K562 (cell line): ENCODE measurements around the gene CEP120. TPM values are rescaled to one million over a fixed set of nuclear protein-coding genes. Genes with fewer than 3 reads are reported as not detected.

ENCODE experiments used
- CC2D1A ChIP-seq: fragments of 450-650 bp; IDR thresholded peaks from 2 replicates; pipeline ENCODE4 v1.6.1; 2017; ENCODE audit warnings: mild to moderate bottlenecking
- CREB1 ChIP-seq, 2 experiments: sonication (generic) in 1 of 2; formaldehyde crosslinking in 1 of 2; IDR thresholded peaks; 2 replicates each; pipeline versions ENCODE4 v1.6.1 to v1.8.0; 2012 to 2022; ENCODE audit warnings: inconsistent platforms in 1 of 2, mild to moderate bottlenecking in 1 of 2, missing genetic modification reagents in 1 of 2, moderate library complexity in 1 of 2
- CREM ChIP-seq: IDR thresholded peaks from 2 replicates; pipeline ENCODE4 v1.6.1; 2014; ENCODE audit warnings: antibody characterized with exemption, low read depth
- CSDE1 ChIP-seq, 2 experiments: fragments of 450-650 bp; IDR thresholded peaks; 2 replicates each; pipeline ENCODE4 v1.6.1; 2016; ENCODE audit warnings: mild to moderate bottlenecking in 1 of 2
- DPF2 ChIP-seq: fragments of 450-650 bp; IDR thresholded peaks from 2 replicates; pipeline ENCODE4 v1.6.1; 2016
- EHMT2 ChIP-seq: fragments of 450-650 bp; IDR thresholded peaks from 2 replicates; pipeline ENCODE4 v1.6.1; 2018; ENCODE audit warnings: antibody characterized with exemption
- ELF2 ChIP-seq: fragments of 250-450 bp; sonication (Bioruptor Pico); IDR thresholded peaks from 2 replicates; pipeline ENCODE4 v1.5.0; 2021; ENCODE audit warnings: mild to moderate bottlenecking
- EP300 ChIP-seq: IDR thresholded peaks from 2 replicates; pipeline ENCODE4 v1.6.1; 2012; ENCODE audit warnings: low read length, improper control_type of control experiment
- FOSL1 ChIP-seq: fragments of 200-800 bp; sonication (Bioruptor generic); conservative IDR thresholded peaks from 2 replicates; pipeline ENCODE4 v1.6.1; 2016; ENCODE audit warnings: missing genetic modification characterization, missing compliant biosample characterization
- FOXA3 ChIP-seq, 2 experiments: fragments of 450-650 bp in 1 of 2; sonication (generic) in 1 of 2; formaldehyde crosslinking; IDR thresholded peaks in 1 of 2; conservative IDR thresholded peaks in 1 of 2; 2 replicates each; pipeline versions ENCODE4 v1.4.0 to v1.8.0; 2020 to 2022; ENCODE audit warnings: mild to moderate bottlenecking in 2 of 2, missing genetic modification reagents in 1 of 2
- FOXK2 ChIP-seq, 2 experiments: fragments of 450-650 bp; IDR thresholded peaks in 1 of 2; conservative IDR thresholded peaks in 1 of 2; 2 replicates each; pipeline ENCODE4 v1.6.1; 2016; ENCODE audit warnings: low read depth in 2 of 2, mild to moderate bottlenecking in 1 of 2
- FUS ChIP-seq: fragments of 200-400 bp; formaldehyde crosslinking; optimal IDR thresholded peaks from 2 replicates; pipeline ENCODE3; 2017; ENCODE audit warnings: low read depth, low read length
- HDAC3 ChIP-seq: fragments of 450-650 bp; IDR thresholded peaks from 2 replicates; pipeline ENCODE4 v1.6.1; 2018; ENCODE audit warnings: borderline replicate concordance, mild to moderate bottlenecking, moderate library complexity; ENCODE audit not compliant: partially characterized antibody
- ID3 ChIP-seq, 2 experiments: fragments of 250-450 bp in 1 of 2; fragments of 450-650 bp in 1 of 2; sonication (Bioruptor Pico) in 1 of 2; IDR thresholded peaks; 2 replicates each; pipeline versions ENCODE4 v1.6.1 to v1.8.0; 2016 to 2021; ENCODE audit warnings: mild to moderate bottlenecking in 2 of 2, moderate library complexity in 2 of 2, missing compliant biosample characterization in 1 of 2, missing genetic modification characterization in 1 of 2
- L3MBTL2 ChIP-seq: fragments of 450-650 bp; IDR thresholded peaks from 2 replicates; pipeline ENCODE4 v1.6.1; 2016; ENCODE audit warnings: mild to moderate bottlenecking, moderate library complexity
- LEF1 ChIP-seq: fragments of 450-650 bp; IDR thresholded peaks from 2 replicates; pipeline ENCODE4 v1.6.1; 2016; ENCODE audit warnings: mild to moderate bottlenecking
- NCOR1 ChIP-seq: fragments of 450-650 bp; IDR thresholded peaks from 2 replicates; pipeline ENCODE4 v1.6.1; 2016; ENCODE audit warnings: mild to moderate bottlenecking, moderate library complexity
- RNF2 ChIP-seq: sonication (generic); IDR thresholded peaks from 2 replicates; pipeline ENCODE4 v1.6.1; 2016
- SAFB2 ChIP-seq: fragments of 200-400 bp; formaldehyde crosslinking; IDR thresholded peaks from 2 replicates; pipeline ENCODE4 v1.6.1; 2018; ENCODE audit warnings: borderline replicate concordance, low read length, low read depth, moderate library complexity; ENCODE audit not compliant: severe bottlenecking
- SMARCA4 ChIP-seq: fragments of 450-650 bp; IDR thresholded peaks from 2 replicates; pipeline ENCODE4 v1.6.1; 2016
- TAF9B ChIP-seq: fragments of 450-650 bp; IDR thresholded peaks from 2 replicates; pipeline ENCODE4 v1.6.1; 2018; ENCODE audit warnings: mild to moderate bottlenecking; ENCODE audit not compliant: partially characterized antibody
- TCF15 ChIP-seq: fragments of 250-450 bp; sonication (Bioruptor Pico); IDR thresholded peaks from 2 replicates; pipeline ENCODE4 v1.8.0; 2022; ENCODE audit warnings: moderate library complexity, mild to moderate bottlenecking, inconsistent platforms
- U2AF1 ChIP-seq: fragments of 200-400 bp; formaldehyde crosslinking; optimal IDR thresholded peaks from 2 replicates; pipeline ENCODE3; 2017; ENCODE audit warnings: mild to moderate bottlenecking, low read depth, low read length, moderate library complexity
- VEZF1 ChIP-seq: fragments of 200-800 bp; sonication (Bioruptor generic); IDR thresholded peaks from 2 replicates; pipeline ENCODE4 v1.6.1; 2017; ENCODE audit warnings: missing genetic modification characterization, missing compliant biosample characterization
- ZBTB2 ChIP-seq: fragments of 450-650 bp; IDR thresholded peaks from 2 replicates; pipeline ENCODE4 v1.6.1; 2016; ENCODE audit warnings: antibody characterized with exemption
- ZC3H8 ChIP-seq: fragments of 450-650 bp; IDR thresholded peaks from 2 replicates; pipeline ENCODE4 v1.6.1; 2017
- ZNF175 ChIP-seq: fragments of 200-800 bp; sonication (Bioruptor generic); IDR thresholded peaks from 2 replicates; pipeline ENCODE4 v1.6.1; 2016; ENCODE audit warnings: low read depth, mild to moderate bottlenecking, missing genetic modification characterization, missing compliant biosample characterization
- ZNF408 ChIP-seq: fragments of 250-450 bp; sonication (Bioruptor Pico); IDR thresholded peaks from 2 replicates; pipeline ENCODE4 v1.4.0; 2020; ENCODE audit warnings: low read depth, mild to moderate bottlenecking, moderate library complexity
- polyA plus RNA-seq, 8 experiments: library from polyadenylated mRNA; depleted of rRNA in 4 of 8; stranded (reverse) in 5 of 8; unstranded in 3 of 8; fragments of >200 nt; fragmentation: Nextera tagmentation in 2 of 8; fragmentation: Illumina TruSeq in 1 of 8; extraction: Ambion mirVana in 2 of 8; extraction: Trizol in 1 of 8; gene quantifications; 2 replicates each; pipeline versions ENCODE4 v1.2.1 to v1.2.3, GENCODE V29; 2011 to 2014; ENCODE audit warnings: inconsistent platforms in 1 of 8, missing spikeins in 1 of 8
- total RNA-seq, 7 experiments: library from RNA; depleted of rRNA in 6 of 7; stranded (reverse); fragments of >200 nt in 6 of 7; fragmentation: Illumina TruSeq in 2 of 7; extraction: Trizol in 2 of 7; gene quantifications; 2 replicates each; pipeline versions ENCODE4 v1.2.1 to v1.2.3, GENCODE V29; 2011 to 2021; ENCODE audit warnings: low replicate concordance in 1 of 7

The CEP120 gene
- total and polyA plus RNA-seq, 9 of the 15 experiments (the other 6 are each of a cell fraction or from before 2014, with no cell fraction given): 3.3 to 24.9 (median 14.4) TPM

GRCh38 chr5:123460296-123460729 is 37.1 kb upstream of the CEP120 start (continued):
- TF ChIP-seq TAF9B: no peak
- peak; percentile 86 for TF ChIP-seq CREB1 (IDR thresholded peaks at IDR 0.05)
- TF ChIP-seq CREB1 (CRISPR knock-in tag; IDR thresholded peaks at IDR 0.05): peak; percentile 61
- peak; percentile 40; the same call in 1 of the 2 replicates for TF ChIP-seq NCOR1
- TF ChIP-seq L3MBTL2: peak; percentile 21; the same call in 1 of the 2 replicates
- no peak for TF ChIP-seq TCF15 (CRISPR knock-in tag)
- no peak for TF ChIP-seq ZC3H8
- 0 out of 4 replicates have a peak, but pooled peaks of 1 of the 2 experiments have one; percentile 29 for TF ChIP-seq FOXA3 (CRISPR knock-in tag; conservative IDR thresholded peaks at IDR 0.05 in 1 of 2, IDR thresholded peaks at IDR 0.05 in 1 of 2)
- no peak for TF ChIP-seq HDAC3
- TF ChIP-seq VEZF1 (CRISPR knock-in tag): peak; percentile 29
- peak; percentile 31; the same call in 1 of the 2 replicates for TF ChIP-seq EP300
- TF ChIP-seq CC2D1A: no peak
- TF ChIP-seq DPF2: peak; percentile 70
- 0 out of 2 replicates have a peak, but pooled peaks have one; percentile 14 for TF ChIP-seq RNF2
- TF ChIP-seq EHMT2: 0 out of 2 replicates have a peak, but pooled peaks have one; percentile 26
- peak; percentile 41; the same call in 1 of the 2 replicates for TF ChIP-seq ZBTB2
- peak; percentile 69 for TF ChIP-seq FOSL1 (tag)
- TF ChIP-seq FUS: no peak
- TF ChIP-seq ID3 (CRISPR knock-in tag; IDR thresholded peaks at IDR 0.05): no peak
- peak; percentile 54; the same call in 1 of the 2 replicates for TF ChIP-seq ID3 (tag; IDR thresholded peaks at IDR 0.05)
- no peak for TF ChIP-seq ZNF408 (CRISPR knock-in tag)
- peak; percentile 65 for TF ChIP-seq SMARCA4
- TF ChIP-seq U2AF1: no peak
- TF ChIP-seq ELF2 (CRISPR knock-in tag): no peak
- peak; percentile 93 for TF ChIP-seq FOXK2 (conservative IDR thresholded peaks at IDR 0.05 in 1 of 2, IDR thresholded peaks at IDR 0.05 in 1 of 2; ENCODE audit: low read depth in 2 of 2)
- TF ChIP-seq ZNF175 (CRISPR knock-in tag): peak; percentile 28; the same call in 1 of the 2 replicates
- no peak for TF ChIP-seq SAFB2
- peak; percentile 92 for TF ChIP-seq CREM
- TF ChIP-seq CSDE1 (IDR thresholded peaks at IDR 0.05): no peak
- peak; percentile 66 for TF ChIP-seq LEF1
